Calu3 (cell line): ENCODE measurements around the gene SPDYC. TPM values are rescaled to one million over a fixed set of nuclear protein-coding genes. Genes with fewer than 3 reads are reported as not detected.
"Not testable (repeated sequence)": the region's sequence is repeated elsewhere in the genome, so short reads cannot be mapped to it uniquely, and the experiment has no call there.

Source experiments
- BruUV-seq: library from RNA; stranded (reverse); fragments of 400-500 nt; replicated peaks from 2 replicates; lab custom pipeline; 2021; lab: Mats Ljungman, UMichigan
- CTCF ChIA-PET: fragments of 300-600 bp; sonication (Branson Sonifier 250); formaldehyde crosslinking; loops from one replicate; lab custom pipeline; 2022; ENCODE audit warnings: antibody characterized with exemption; lab: Charles Lee
- DNase-seq: peaks from one replicate; pipeline ENCODE4 v3.0.0; 2022
- H3K27ac Mint-ChIP-seq: one replicate; pipeline ENCODE4 v1.8.0; 2022; ENCODE audit warnings: mixed read lengths; ENCODE audit not compliant: unreplicated experiment
- H3K27me3 Mint-ChIP-seq: one replicate; pipeline ENCODE4 v1.8.0; 2022; ENCODE audit warnings: mixed read lengths; ENCODE audit not compliant: unreplicated experiment
- H3K36me3 Mint-ChIP-seq: one replicate; pipeline ENCODE4 v1.8.0; 2022; ENCODE audit warnings: mild to moderate bottlenecking, moderate library complexity, mixed read lengths; ENCODE audit not compliant: insufficient read depth, unreplicated experiment
- H3K4me1 Mint-ChIP-seq: one replicate; pipeline ENCODE4 v1.8.0; 2022; ENCODE audit warnings: mild to moderate bottlenecking, low read depth, mixed read lengths; ENCODE audit not compliant: unreplicated experiment
- H3K4me3 Mint-ChIP-seq: one replicate; pipeline ENCODE4 v1.8.0; 2022; ENCODE audit warnings: mild to moderate bottlenecking, low read depth, moderate library complexity, mixed read lengths; ENCODE audit not compliant: unreplicated experiment
- H3K9me3 Mint-ChIP-seq: one replicate; pipeline ENCODE4 v1.8.0; 2022; ENCODE audit warnings: low read depth, mixed read lengths; ENCODE audit not compliant: unreplicated experiment
- intact Hi-C: fragments of 100-400 bp; cut with micrococcal nuclease; formaldehyde crosslinking; loops from one replicate; pipeline ENCODE4 v1.10.0; 2022; ENCODE audit not compliant: unreplicated experiment
- total RNA-seq: library from RNA; stranded (reverse); gene quantifications from 2 replicates; pipeline ENCODE4 v1.2.3, GENCODE V29; 2022
- TF ChIP-seq, protein P1 (sequence below): fragments of 200-600 bp; IDR thresholded peaks from one replicate; pipeline ENCODE4 v1.8.0; 2022; ENCODE audit warnings: antibody characterized with exemption; ENCODE audit not compliant: unreplicated experiment

The SPDYC gene
- total RNA-seq, 1 experiment from 2014 or later = not detected

DNA sequence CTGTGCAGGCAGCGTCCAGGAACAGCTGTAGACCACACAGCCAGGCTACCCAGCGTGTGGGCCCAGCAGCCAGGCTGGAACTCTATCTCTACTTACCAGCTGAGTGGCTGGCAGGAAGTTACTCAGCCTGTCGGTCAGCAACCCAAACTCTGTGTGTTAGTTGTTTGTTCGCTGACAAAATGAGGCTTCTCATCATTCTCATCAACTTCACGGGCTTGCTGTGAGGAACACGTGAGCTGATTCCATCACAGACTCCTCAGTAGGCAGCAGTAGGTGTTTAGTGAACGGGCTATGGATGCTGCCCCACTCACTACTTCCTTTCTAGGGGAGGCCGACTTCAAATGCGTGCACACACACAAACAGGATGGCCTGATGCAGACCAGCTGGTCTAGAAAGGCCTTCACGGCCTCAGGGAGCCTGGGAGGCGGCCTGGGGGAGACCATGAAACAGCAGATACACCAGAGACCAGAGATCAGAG, 830 bp upstream of the SPDYC start:
- no peak for DNase-seq
- H3K9me3 Mint-ChIP-seq = no peaks in the 10 kb centered on the region
- no peak overlapping the region for H3K4me3 Mint-ChIP-seq
- intact Hi-C loops = no loop called here
- peaks cover 23% of the 10 kb centered on the region for H3K4me1 Mint-ChIP-seq
- no peaks in the 10 kb centered on the region for H3K27me3 Mint-ChIP-seq
- BruUV-seq = no TSS peak
- peaks cover 9% of the 10 kb centered on the region for H3K36me3 Mint-ChIP-seq
- CTCF ChIA-PET = interaction anchor here (0.6 kb wide), 1 partner anchor 46 kb away, joined by 4 read pairs; no protein-coding TSS in a partner anchor
- TF ChIP-seq, protein P1, sequence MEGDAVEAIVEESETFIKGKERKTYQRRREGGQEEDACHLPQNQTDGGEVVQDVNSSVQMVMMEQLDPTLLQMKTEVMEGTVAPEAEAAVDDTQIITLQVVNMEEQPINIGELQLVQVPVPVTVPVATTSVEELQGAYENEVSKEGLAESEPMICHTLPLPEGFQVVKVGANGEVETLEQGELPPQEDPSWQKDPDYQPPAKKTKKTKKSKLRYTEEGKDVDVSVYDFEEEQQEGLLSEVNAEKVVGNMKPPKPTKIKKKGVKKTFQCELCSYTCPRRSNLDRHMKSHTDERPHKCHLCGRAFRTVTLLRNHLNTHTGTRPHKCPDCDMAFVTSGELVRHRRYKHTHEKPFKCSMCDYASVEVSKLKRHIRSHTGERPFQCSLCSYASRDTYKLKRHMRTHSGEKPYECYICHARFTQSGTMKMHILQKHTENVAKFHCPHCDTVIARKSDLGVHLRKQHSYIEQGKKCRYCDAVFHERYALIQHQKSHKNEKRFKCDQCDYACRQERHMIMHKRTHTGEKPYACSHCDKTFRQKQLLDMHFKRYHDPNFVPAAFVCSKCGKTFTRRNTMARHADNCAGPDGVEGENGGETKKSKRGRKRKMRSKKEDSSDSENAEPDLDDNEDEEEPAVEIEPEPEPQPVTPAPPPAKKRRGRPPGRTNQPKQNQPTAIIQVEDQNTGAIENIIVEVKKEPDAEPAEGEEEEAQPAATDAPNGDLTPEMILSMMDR = no peak
- H3K27ac Mint-ChIP-seq = no peak overlapping the region

DNA sequence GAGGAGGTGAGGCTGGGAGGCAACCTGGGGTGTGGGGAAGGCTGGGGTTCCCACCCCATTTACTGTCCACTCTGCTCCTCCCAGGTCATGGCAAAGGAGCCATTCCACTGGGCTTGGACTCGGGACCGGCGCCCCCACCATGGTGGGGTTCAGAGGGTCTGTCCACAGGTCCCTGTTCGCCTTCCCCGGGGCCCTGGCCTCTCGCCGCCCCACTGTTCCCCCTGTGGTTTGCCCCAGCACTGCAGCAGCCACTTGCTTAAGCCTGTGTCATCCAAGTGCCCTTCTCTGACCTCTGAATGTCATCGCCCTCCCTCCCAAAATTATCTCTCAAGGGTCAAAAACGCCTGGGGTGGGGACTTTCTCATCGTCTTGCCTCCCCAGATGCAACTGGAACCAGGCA, 2.6 kb downstream of the SPDYC start:
- CTCF ChIA-PET = no interaction called here
- TF ChIP-seq, protein P1 = no peak
- no peak overlapping the region for H3K4me3 Mint-ChIP-seq
- no TSS peak for BruUV-seq
- H3K27ac Mint-ChIP-seq = no peak overlapping the region
- H3K27me3 Mint-ChIP-seq = no peaks in the 10 kb centered on the region
- H3K36me3 Mint-ChIP-seq = peaks cover 5% of the 10 kb centered on the region
- DNase-seq = no peak
- H3K4me1 Mint-ChIP-seq = peaks cover 8% of the 10 kb centered on the region
- intact Hi-C loops = no loop called here
- no peaks in the 10 kb centered on the region for H3K9me3 Mint-ChIP-seq

DNA sequence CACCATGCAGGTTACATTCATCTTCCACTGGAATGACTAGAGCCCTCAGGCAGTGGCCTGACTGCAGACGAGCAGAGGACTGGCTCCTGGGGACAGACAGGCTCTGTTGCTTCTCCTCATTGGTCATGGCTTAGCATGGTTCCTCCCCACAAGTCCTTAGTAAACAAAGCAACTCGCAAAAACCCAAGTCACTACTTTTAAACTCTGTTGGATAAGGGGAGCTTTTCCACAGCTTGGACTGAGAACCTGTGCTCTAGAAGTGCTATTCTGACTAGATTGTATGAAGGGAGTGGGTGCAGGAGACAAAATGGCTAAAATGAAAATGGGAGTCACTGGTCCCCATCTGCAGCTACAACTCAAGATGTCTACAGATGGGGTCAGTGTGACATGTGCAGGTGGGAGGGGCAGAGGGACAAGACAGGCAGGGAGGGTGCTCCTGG, 4.6 kb downstream of the SPDYC start:
- intact Hi-C loops, H3K9me3 Mint-ChIP-seq, CTCF ChIA-PET, DNase-seq, H3K27ac Mint-ChIP-seq, H3K27me3 Mint-ChIP-seq, H3K4me3 Mint-ChIP-seq, BruUV-seq, H3K4me1 Mint-ChIP-seq, H3K36me3 Mint-ChIP-seq: not testable (repeated sequence)

DNA sequence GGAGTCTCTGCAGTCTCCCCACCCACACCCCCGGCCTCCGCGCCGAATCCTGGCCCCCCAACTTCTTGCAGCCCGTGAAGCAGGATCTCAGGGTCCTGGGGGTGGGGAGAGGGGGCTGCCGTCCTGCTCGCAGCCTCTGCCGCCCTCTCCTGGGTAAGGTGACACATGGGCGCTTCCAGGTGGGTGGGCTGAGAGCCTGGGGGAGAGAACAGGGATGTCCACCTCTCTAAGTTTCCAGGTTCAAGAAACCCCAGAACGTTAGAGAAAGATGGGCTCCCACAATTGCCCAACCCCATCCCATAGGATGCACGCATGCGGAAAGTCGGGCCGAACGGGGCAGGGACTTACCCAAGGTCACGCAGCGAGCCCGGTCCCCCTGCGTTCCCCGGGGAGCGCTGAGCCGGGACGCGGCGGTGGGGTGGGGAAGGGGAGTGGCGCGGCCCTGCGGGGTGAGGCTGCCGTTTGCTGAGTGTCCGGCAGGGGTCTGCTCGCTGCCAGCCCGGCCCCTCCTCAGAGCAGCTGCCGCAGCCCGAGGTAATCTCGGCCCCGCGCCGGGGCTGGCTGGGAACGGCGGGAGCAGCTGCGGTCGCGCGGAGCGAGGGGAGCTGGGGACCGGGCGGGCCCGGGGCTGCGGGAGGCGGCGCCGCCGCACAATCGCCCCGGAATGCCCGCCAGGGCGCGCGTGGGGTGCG, 11.0 kb downstream of the SPDYC start:
- H3K9me3 Mint-ChIP-seq = no peaks in the 10 kb centered on the region
- no TSS peak for BruUV-seq
- H3K27me3 Mint-ChIP-seq = no peaks in the 10 kb centered on the region
- TF ChIP-seq, protein P1 = peak; percentile 71
- peak overlapping the region; percentile 52 for H3K27ac Mint-ChIP-seq
- peaks cover 49% of the 10 kb centered on the region for H3K36me3 Mint-ChIP-seq
- H3K4me3 Mint-ChIP-seq = peak overlapping the region; percentile 89
- H3K4me1 Mint-ChIP-seq = peaks cover 19% of the 10 kb centered on the region
- CTCF ChIA-PET = interaction anchor here (0.8 to 3.6 kb wide), 7 partner anchors 47 to 134 kb away, joined by 4 to 27 read pairs (median 8); partner anchors contain the start of genes CDC42EP2, FAU, MRPL49 and SYVN1
- intact Hi-C loops = loop anchor here (2.0 to 5.0 kb wide), 3 partner anchors 30 to 69 kb away; partner anchors contain the start of gene TM7SF2
- peak; percentile 87 for DNase-seq
